Neural crest cell (in vitro differentiated cells): ENCODE measurements around the gene KIR2DL1. TPM values are rescaled to one million over a fixed set of nuclear protein-coding genes. Genes with fewer than 3 reads are reported as not detected.
"Not testable (repeated sequence)": the region's sequence is repeated elsewhere in the genome, so short reads cannot be mapped to it uniquely, and the experiment has no call there.

Experiments
- DNase-seq: peaks from one replicate; pipeline ENCODE4 v3.0.0; 2021; ENCODE audit warnings: low read depth, mixed read lengths, low spot score
- H3K27ac Mint-ChIP-seq: one replicate; pipeline ENCODE4 v1.8.0; 2021; ENCODE audit warnings: mild to moderate bottlenecking, mixed read lengths; ENCODE audit not compliant: unreplicated experiment
- H3K27me3 Mint-ChIP-seq: 2 replicates; pipeline ENCODE4 v1.8.0; 2021; ENCODE audit warnings: low read depth, mild to moderate bottlenecking, mixed read lengths
- H3K36me3 Mint-ChIP-seq: 2 replicates; pipeline ENCODE4 v1.8.0; 2021; ENCODE audit warnings: low read depth, mild to moderate bottlenecking, mixed read lengths
- H3K4me1 Mint-ChIP-seq: 2 replicates; pipeline ENCODE4 v1.8.0; 2021; ENCODE audit warnings: mixed read lengths
- H3K4me3 Mint-ChIP-seq: one replicate; pipeline ENCODE4 v1.8.0; 2021; ENCODE audit warnings: mild to moderate bottlenecking, mixed read lengths
- H3K9me3 Mint-ChIP-seq: 2 replicates; pipeline ENCODE4 v1.8.0; 2021; ENCODE audit warnings: mixed read lengths
- CTCF ChIP-seq: fragments of 200-600 bp; sonication (generic); conservative IDR thresholded peaks from 2 replicates; pipeline ENCODE4 v1.5.0; 2021; ENCODE audit warnings: antibody characterized with exemption, mild to moderate bottlenecking
- total RNA-seq: library from RNA; stranded (reverse); gene quantifications from 2 replicates; pipeline ENCODE4 v1.2.1, GENCODE V29; 2021

KIR2DL1 gene
- total RNA-seq, 1 donor from 2014 or later = not detected

- no peak overlapping the region for H3K27ac Mint-ChIP-seq
- peaks cover 13% of the 10 kb centered on the region for H3K36me3 Mint-ChIP-seq
- H3K9me3 Mint-ChIP-seq = peaks cover 28% of the 10 kb centered on the region
- DNase-seq = no peak
- H3K4me1 Mint-ChIP-seq = no peaks in the 10 kb centered on the region
- no peaks in the 10 kb centered on the region for H3K27me3 Mint-ChIP-seq
- H3K4me3 Mint-ChIP-seq = no peak overlapping the region
- TF ChIP-seq CTCF = no peak
These were observed 48.3 kb downstream of the KIR2DL1 start for GRCh38 chr19:54817670-54818536.

- not testable (repeated sequence) for H3K27ac Mint-ChIP-seq, H3K27me3 Mint-ChIP-seq, H3K4me1 Mint-ChIP-seq, DNase-seq, H3K4me3 Mint-ChIP-seq, H3K36me3 Mint-ChIP-seq
- peaks cover 13% of the 10 kb centered on the region for H3K9me3 Mint-ChIP-seq
These were observed 54.8 kb downstream of the KIR2DL1 start for GRCh38 chr19:54824416-54824815.

- not testable (repeated sequence) for H3K27ac Mint-ChIP-seq, H3K4me3 Mint-ChIP-seq, H3K36me3 Mint-ChIP-seq, DNase-seq, H3K4me1 Mint-ChIP-seq, H3K27me3 Mint-ChIP-seq
- H3K9me3 Mint-ChIP-seq = peaks cover 13% of the 10 kb centered on the region
These were observed 55.7 kb downstream of the KIR2DL1 start for GRCh38 chr19:54825326-54825725.

- H3K4me1 Mint-ChIP-seq, H3K27ac Mint-ChIP-seq, H3K4me3 Mint-ChIP-seq, H3K9me3 Mint-ChIP-seq, H3K36me3 Mint-ChIP-seq, H3K27me3 Mint-ChIP-seq, DNase-seq: not testable (repeated sequence)
These were observed 58.5 kb downstream of the KIR2DL1 start for GRCh38 chr19:54828064-54828463.

- not testable (repeated sequence) for DNase-seq, H3K4me3 Mint-ChIP-seq, H3K27ac Mint-ChIP-seq, H3K27me3 Mint-ChIP-seq, H3K4me1 Mint-ChIP-seq, H3K9me3 Mint-ChIP-seq, H3K36me3 Mint-ChIP-seq
These were observed 62.9 kb downstream of the KIR2DL1 start, which contains the start of gene KIR2DS4 for GRCh38 chr19:54832496-54832895. KIR2DS4 (plus strand) TSS chr19:54832676.

Other genes with a start within 250 kb of the KIR2DL1 start
- gene LILRA2, start 196.0 kb upstream of the KIR2DL1 start, total RNA-seq = not detected in 2 replicates
- gene LILRA1, start 176.2 kb upstream of the KIR2DL1 start, total RNA-seq = not detected in 2 replicates
- not detected in 2 replicates for gene LILRB1, start 139.3 kb upstream of the KIR2DL1 start, total RNA-seq
- not detected in 2 replicates for gene LILRB4, start 106.8 kb upstream of the KIR2DL1 start, total RNA-seq
- gene KIR3DL3, start 45.4 kb upstream of the KIR2DL1 start, total RNA-seq = not detected in 2 replicates
- not detected in 2 replicates for gene KIR2DL3, start 31.3 kb upstream of the KIR2DL1 start, total RNA-seq
- not detected in 2 replicates for gene KIR2DL4, start 33.8 kb downstream of the KIR2DL1 start, total RNA-seq
- gene KIR3DL1, start 46.7 kb downstream of the KIR2DL1 start, total RNA-seq = not detected in 2 replicates
- not detected in 2 replicates for gene KIR2DS4, start 62.9 kb downstream of the KIR2DL1 start, total RNA-seq
- gene KIR3DL2, start 80.7 kb downstream of the KIR2DL1 start, total RNA-seq = not detected in 2 replicates
- gene FCAR, start 104.4 kb downstream of the KIR2DL1 start, total RNA-seq = not detected in 2 replicates
- gene NCR1, start 136.4 kb downstream of the KIR2DL1 start, total RNA-seq = not detected in 2 replicates
- gene NLRP7, start 177.7 kb downstream of the KIR2DL1 start, total RNA-seq = not detected in 2 replicates
- gene NLRP2, start 196.6 kb downstream of the KIR2DL1 start, total RNA-seq = 47.2 and 48.1 TPM in 2 replicates